HG03558 (cell line): ENCODE results near the gene PRKAR1B.

ENCODE experiments used
- ATAC-seq: cut with Tn5 transposase; IDR thresholded peaks from one replicate; pipeline ENCODE4 v1.9.1; 2021; ENCODE audit warnings: moderate number of reproducible peaks; ENCODE audit not compliant: unreplicated experiment; ENCODE audit errors: extremely low read depth

The PRKAR1B gene

DNA sequence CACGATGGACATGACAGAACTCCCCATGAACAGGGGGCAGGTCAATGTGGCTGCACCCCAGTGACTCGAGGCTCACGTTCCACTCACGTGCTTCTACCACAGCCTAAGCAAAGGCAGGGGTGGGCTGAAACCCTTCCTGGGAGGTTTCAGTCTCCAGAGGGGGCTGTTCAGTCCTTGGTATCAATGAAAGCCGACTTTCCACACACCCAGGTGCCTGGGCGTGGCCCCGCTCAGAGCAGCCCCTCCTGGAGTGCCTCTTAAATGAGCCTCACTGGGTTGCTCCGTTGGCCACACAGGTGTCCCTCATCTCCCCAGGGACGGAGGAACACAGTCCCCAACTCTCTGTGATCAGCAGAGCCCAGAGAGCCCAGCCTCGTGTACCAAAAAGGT lies 116.9 kb downstream of the PRKAR1B start:
- ATAC-seq = no peak

DNA sequence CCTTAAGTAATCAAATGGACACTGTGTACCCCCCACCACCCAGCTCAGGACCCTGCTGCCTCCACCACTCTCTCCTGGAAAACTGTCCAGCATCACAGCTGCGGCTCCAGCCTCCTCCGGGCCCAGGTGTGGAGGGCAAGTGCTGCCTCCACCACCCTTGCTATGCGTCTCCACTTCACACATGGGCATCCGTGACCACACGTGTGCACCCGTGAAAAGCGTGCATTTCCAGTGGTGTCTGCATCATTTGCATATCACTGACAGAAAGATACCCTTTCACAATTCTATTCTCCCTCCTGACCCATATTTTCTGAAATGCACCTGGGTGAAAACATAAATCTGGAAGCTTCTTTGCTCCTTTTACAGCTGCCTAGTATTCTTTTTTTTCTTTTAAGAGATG lies 117.7 kb downstream of the PRKAR1B start:
- no peak for ATAC-seq

DNA sequence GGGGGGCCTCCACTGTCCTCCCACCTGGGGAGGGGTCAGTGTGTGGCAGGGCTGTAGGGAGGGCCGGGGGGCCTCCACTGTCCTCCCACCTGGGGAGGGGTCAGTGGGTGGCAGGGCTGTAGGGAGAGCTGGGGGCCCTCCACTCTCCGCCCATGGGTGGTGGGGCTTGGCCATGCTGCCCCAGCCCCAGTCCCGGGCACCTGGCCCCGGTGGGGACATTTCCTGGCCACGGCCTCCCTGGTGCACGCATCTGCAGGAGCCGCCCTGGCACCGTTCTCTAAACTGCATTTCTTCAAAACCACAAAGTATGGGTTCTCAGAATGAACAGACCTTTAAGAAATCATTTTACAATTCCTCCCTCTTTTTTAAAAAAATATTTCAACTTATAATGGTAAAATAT lies 118.1 kb downstream of the PRKAR1B start:
- ATAC-seq = no peak

DNA sequence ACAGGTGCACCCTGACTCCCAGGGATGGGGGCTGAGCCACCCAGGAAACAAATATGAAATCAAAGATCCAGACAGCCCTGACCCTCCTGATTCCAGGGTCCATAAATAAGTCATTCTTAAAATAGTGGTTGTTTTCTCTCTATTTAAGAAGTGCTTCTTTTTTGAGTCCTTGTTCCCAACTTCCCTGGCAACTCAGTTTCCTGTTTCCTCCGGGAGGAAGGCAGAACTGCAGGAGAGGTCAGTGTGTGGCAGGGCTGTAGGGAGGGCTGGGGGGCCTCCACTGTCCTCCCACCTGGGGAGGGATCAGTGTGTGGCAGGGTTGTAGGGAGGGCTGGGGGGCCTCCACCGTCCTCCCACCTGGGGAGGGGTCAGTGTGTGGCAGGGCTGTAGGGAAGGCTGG lies 118.7 kb downstream of the PRKAR1B start:
- ATAC-seq = no peak

DNA sequence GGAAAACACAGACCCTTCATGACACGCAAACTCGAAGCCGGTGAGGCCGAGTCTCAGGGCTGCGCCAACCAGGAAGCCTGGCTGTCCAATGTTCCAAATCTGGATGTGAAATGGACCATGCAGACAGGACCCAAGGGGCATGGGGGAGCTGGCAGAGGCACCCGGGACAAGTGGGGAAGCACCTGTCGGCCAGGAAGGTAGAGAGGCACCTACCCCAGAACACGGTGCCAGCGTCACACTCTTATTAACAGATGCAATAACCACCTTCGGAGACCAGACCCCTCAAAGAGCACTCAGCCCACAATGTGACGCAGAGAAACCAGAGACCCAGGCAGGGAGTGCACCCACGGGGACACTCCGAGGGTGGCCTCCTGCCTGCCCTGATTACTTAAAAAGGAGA lies 119.1 kb downstream of the PRKAR1B start:
- ATAC-seq = no peak

DNA sequence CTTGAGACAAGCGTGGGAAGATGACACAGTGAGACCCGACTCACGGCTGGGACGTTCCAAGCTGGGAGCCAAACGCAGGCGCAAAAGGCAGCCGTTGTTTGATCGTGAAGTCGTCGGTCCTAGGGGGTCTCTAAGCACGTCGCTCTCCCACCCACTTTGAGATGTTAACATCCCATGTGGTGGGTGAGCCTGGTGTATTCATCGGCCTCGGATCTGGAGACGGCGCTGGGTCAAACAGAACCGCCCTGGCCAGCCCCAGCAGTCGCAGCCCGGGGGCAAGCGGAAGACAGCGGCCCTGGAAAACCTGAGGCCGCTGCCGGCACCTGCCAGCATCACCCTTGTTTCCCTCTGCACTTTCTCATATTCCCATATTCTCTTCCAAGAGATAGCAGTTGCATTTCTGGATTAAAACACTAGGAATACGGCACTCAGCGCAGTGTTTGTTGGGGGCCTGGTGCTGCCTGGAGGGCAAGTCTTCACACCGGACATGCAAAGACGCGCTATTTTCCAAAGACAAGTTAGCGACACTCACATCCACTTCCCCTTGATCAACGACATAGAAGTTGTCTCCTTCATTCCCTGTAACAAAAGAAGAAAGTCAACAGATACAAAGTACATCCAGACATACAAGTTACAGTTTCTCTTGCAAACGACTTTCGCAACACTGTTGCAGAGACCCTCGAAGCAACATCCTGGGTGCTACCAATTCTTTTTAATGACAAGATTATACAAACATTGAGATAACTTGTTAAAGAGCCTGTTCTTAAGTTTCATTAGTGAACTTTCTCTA lies 121.2 kb downstream of the PRKAR1B start:
- no peak for ATAC-seq

DNA sequence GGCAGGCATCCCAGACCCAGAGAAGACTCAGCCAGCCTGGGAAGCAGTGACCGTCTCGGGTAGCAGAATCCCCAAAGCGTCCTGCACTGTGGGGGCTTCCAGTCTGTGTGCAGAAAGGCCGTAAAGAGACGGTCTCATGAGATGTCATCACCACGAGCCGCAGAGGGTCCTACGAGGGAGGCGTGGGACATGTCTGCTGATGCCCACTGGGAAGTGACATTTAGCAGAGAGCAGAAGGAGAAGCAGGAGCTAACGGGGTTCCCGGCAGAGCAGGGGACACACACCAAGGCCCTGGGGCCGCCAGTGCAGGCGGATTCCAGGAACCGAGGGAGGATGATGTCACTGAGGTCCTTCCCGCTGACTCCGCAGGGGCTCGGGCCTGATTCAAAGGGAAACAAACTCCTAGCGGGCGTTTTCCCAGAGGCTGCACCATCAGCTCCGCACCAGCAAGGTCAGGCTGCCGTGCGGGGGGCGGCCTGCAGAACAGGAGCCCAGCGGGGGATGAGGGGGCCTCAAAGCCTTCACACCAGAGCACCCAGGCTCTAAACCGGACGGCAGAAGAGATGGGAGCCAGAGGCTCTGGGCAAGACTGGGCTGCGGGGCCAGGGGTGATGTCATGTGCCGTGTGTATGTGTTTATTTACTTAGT lies 122.1 kb downstream of the PRKAR1B start:
- no peak for ATAC-seq

DNA sequence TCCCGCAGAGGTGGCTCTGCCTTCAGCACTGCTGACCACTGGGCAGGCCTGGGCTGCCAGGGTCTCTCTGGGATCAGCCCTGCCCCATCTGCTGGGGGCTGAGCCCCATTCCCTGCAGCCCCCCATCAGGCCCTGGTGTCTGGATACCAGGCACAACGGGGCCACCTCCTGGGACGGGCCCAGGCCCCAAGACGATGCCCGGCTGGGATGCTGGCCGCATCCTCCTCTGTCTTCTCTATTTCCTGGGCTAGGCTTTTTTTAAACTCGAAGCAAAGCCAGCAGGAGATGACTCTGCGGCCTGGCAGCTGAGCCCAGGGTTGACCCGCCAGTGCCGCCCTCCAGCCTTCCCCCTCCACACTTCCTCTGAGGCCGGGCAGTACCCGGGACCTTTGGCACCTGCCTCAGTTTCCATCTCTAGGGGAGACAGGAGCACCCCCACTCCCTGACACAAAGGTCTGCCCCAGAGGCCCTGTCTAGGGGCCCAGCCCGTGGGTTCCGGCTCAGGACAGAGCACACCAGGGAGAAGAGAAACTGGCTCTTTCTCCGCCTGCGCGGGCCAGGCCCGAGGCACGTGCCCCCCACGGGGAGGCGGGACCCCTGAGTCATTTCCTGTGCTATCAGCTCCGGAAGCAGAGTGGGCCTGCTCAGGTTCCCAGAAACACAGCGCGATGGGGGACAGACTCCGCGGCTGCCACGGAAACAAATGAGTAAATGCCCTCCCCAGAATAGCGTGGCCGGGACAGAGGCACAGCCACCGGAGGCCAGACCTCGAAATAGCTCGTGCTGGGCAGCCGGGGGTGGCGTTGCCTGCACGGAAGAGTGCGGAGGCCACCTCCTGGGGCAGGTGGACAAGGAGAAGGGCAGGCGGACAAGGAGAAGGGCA lies 122.8 kb downstream of the PRKAR1B start:
- ATAC-seq = peak; percentile 57

DNA sequence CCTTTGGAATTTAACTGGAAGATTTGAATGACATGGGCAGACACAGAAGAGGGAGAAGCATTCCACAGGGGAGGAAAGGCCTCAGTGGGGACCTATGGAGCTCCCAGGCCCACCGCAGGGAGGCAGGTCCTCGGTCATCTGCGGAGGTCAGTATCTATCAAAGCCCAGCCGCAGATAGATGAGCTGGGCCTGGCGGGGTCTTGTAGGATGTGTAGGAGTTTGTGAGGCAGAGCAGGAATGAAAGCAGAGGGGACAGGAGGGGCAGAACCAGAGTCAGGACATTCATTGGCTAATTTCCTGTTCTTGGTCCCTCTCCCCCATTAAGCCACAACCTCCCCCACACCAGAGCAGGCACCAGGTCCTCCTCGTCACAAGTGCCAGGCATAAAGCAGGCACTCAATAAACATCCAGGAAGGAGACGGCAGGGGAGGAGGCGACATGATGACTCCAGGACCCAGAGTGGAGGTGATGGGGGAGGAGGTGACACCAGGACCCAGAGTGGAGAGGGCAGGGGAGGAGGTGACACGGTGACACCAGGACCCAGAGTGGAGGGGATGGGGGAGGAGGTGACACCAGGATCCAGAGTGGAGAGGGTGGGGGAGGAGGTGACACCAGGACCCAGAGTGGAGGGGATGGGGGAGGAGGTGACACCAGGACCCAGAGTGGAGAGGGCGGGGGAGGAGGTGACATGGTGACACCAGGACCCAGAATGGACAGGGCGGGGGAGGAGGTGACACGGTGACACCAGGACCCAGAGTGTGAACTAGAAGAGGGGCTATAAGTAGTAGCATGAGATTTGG lies 123.7 kb downstream of the PRKAR1B start:
- no peak for ATAC-seq

DNA sequence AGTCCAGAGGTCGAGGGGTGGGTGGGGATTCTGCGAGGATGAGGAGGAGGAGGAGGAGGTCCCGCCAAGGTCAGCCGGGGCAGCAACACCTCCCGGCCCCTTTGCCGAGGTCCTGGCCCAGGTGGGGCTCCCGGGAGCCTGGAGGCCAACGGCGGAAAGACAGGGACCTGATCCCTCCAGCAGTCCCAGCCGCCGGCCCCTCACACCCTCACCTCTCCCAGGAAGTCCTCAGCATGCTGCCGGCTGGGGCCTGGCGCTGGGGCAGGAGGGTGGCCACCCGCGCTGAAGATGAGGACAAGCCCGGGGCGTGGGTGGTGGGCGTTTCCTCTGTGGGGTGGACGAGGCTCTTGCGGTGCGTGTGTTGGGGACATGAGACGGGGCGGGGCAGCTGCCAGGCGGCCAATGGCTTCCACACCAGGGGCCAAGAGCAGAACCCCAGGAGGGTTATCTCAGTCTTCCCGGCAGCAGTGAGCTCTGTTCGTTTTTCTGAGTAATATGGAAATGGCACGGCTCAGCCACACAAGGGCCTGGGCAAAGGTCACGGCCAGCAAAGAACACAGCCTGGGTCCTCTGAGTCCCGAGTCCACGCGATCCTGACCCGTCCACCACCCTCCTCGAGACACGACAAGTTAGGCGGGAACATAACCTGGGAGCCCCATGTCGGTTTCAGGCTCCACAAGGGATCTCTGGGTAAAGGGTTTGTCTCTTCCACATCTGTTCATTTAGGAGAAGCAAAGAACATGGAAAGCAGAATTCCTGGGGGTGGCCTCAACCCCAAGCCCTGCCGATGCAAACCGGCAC lies 124.5 kb downstream of the PRKAR1B start:
- ATAC-seq = no peak

DNA sequence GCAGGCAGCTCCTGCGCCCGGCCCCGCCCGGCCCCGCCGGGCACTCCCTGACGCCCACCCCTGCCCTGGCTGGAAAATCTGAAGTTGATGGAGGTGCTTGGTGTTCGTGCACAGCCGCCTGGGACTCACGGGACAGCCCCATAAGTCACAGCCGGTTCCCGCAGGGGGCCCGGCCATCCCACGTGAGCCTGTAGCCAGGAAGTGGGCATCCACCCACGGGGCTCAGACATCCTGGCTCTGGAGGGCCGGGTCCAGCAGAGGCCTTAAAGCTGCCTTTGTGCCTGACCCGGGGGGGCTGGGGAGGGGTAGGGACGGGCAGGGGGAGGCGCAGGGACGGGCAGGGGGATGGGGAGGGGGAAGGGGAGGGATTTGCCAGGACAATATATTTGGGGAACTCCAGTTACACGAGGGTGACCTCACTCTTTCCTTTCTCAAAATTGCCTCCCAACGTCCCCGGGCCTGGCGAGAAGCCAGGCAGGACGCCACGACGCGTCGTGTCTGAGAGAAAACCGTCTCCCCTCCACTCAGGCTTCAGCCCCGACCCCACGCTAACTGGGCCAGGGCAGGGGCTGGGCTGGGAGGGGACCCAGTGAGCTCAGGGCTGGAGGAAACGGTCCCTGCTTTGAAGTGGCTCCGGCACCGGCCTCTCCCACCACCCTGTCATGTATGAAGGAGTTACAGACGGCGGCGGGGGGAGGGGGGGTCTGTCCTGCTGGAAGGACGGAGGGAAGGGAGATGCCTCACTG lies 125.3 kb downstream of the PRKAR1B start:
- peak; percentile 34 for ATAC-seq

DNA sequence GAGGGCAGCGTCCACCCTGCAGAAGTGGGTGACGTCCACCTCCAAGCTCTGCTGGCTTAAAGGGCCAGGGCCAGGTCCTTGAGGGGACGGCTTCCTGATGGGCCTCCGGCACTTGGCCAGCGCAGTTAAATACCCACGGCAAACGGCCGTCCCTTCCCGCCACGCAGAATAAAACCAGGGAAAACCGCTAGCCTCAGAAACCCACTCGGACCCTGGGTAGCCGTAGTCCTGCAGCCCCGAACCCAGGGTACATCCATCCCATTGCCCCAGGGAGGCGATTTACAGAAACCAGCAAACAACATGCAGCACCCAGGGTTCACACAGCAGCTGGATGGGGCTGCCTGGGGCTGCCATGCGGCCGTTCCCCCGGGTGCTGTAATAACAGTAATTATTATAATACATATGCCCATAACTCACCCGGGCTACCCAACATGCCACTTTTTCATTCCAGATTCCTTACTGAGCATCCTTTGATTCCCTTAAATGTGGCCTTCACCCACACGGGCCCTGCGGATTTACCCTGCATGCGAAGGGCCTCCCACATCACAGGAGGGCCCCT lies 126.0 kb downstream of the PRKAR1B start:
- no peak for ATAC-seq

DNA sequence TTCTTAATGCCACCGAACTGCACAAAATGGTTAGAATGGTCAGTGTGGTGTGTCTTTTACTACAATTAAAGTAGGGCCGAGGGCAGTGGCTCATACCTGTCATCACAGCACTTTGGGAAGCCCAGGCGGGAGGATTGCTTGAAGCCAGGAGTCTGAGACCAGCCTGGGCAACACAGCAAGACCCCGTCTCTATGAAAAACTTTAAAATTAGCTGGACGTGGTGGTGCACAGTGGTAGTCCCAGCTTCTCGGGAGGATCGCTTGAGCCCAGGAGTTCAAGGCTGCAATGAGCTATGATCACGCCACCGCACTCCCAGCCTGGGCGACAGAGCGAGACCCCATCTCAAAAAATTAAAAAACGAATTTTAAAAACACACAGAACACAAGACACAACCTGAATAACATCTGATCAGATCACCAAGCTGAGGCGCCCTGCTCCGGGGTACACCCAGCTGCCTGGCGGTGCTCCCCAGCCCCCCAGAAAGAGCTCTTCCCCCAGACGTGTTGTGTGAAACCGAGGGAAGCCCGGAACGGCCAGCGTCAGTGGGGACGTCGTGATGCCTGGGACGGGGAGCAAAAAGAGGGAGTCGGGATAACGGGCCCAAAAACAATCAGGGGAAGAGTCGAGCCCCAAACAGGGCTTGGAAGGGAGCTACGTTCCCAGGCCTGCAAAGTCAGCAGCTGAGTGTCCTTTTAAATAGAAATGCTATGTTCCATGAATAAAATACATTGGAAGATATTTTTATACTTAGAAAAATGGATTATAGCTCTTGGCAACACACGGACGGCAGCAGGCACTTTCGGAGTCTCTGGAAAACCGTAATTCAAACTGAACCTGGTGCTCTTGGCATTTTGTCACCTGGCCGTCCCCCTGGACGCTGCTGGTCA lies 126.7 kb downstream of the PRKAR1B start:
- no peak for ATAC-seq

DNA sequence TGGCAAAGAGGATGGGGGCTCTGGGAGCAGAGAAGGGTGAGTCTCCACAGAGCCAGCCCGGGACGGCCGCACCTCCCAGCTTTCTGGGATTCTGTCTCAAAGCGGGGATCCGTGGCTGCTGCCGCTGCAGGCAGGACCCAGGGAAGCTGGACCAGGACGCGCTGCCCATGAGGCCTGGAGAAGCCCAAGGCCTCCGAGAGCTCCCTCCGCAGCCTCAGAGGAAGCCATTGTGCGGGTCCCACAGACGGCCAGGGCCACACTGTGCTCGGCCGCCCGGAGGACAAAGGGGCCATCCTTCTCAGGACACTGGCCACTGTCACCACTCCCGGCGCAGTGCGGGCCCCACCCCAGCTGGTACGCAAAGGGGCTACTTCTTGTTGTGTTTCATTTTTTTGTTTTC lies 128.2 kb downstream of the PRKAR1B start:
- ATAC-seq = no peak

DNA sequence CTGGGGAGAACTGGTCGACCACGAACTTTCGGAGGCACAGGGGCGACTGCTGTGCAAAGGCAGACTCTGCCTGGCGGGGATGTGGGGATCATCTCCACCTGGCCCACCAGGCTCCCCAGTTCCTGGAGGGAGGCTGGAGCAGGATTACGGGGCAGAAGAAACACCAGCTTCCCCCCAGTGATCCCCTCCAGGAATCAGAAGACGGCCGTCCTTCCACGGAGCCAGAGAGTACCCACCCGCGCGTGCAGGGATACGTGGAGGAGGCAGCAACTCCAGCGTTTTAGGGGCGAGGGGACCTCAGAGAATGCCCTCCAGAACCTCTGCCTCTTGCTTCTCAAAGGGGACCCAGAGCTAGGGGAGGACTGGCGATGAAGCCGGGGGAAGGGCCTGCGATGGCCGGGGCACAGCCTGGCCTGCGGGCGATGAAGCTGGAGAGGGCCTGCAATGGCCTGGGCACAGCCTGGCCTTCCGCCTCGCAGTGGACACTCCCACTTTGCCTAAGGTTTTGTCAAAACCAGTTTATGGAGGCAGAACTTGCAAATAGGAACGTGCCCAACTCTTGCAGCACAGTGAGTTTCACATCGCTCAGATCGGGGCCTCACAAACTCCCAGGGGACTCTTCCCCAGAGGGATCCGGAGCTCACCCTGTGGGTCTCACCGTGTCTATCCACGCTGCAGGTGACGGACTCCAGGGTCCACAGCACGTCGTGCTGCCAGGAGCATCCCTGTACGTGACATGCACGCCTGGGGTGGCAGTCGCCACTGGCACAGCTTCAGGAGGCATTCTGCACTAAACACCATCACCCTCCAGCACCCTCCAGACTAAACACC lies 129.5 kb downstream of the PRKAR1B start:
- no peak for ATAC-seq

DNA sequence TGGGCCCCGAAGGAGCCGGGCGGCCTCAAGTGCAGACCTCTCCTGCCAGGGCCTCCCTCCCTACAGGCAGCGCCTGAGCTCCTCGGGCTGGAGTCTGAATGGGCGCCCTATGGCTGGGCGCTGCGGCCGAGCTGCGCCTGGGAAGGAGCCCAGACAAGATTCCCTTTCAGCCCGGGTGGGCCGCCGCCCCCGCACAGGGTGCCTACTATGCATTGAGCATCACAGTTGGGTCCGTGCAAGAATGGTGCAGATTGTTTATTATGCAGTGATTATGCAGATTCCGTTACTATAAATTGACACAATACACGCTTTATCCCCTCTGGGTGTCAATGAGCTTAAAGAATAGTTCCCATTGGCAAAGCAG lies 130.3 kb downstream of the PRKAR1B start:
- no peak for ATAC-seq
